Calu3 (cell line): ENCODE data around the gene TMC4. TPM values are rescaled to one million over a fixed set of nuclear protein-coding genes. Genes with fewer than 3 reads are reported as not detected.

Experiments used
- BruUV-seq: library from RNA; stranded (reverse); fragments of 400-500 nt; replicated peaks from 2 replicates; lab custom pipeline; 2021; lab: Mats Ljungman, UMichigan
- CTCF ChIA-PET: fragments of 300-600 bp; sonication (Branson Sonifier 250); formaldehyde crosslinking; loops from one replicate; lab custom pipeline; 2022; ENCODE audit warnings: antibody characterized with exemption; lab: Charles Lee
- DNase-seq: peaks from one replicate; pipeline ENCODE4 v3.0.0; 2022
- H3K27ac Mint-ChIP-seq: one replicate; pipeline ENCODE4 v1.8.0; 2022; ENCODE audit warnings: mixed read lengths; ENCODE audit not compliant: unreplicated experiment
- H3K27me3 Mint-ChIP-seq: one replicate; pipeline ENCODE4 v1.8.0; 2022; ENCODE audit warnings: mixed read lengths; ENCODE audit not compliant: unreplicated experiment
- H3K36me3 Mint-ChIP-seq: one replicate; pipeline ENCODE4 v1.8.0; 2022; ENCODE audit warnings: mild to moderate bottlenecking, moderate library complexity, mixed read lengths; ENCODE audit not compliant: insufficient read depth, unreplicated experiment
- H3K4me1 Mint-ChIP-seq: one replicate; pipeline ENCODE4 v1.8.0; 2022; ENCODE audit warnings: mild to moderate bottlenecking, low read depth, mixed read lengths; ENCODE audit not compliant: unreplicated experiment
- H3K4me3 Mint-ChIP-seq: one replicate; pipeline ENCODE4 v1.8.0; 2022; ENCODE audit warnings: mild to moderate bottlenecking, low read depth, moderate library complexity, mixed read lengths; ENCODE audit not compliant: unreplicated experiment
- H3K9me3 Mint-ChIP-seq: one replicate; pipeline ENCODE4 v1.8.0; 2022; ENCODE audit warnings: low read depth, mixed read lengths; ENCODE audit not compliant: unreplicated experiment
- CTCF ChIP-seq: fragments of 200-600 bp; IDR thresholded peaks from one replicate; pipeline ENCODE4 v1.8.0; 2022; ENCODE audit warnings: antibody characterized with exemption; ENCODE audit not compliant: unreplicated experiment
- intact Hi-C: fragments of 100-400 bp; cut with micrococcal nuclease; formaldehyde crosslinking; loops from one replicate; pipeline ENCODE4 v1.10.0; 2022; ENCODE audit not compliant: unreplicated experiment
- total RNA-seq: library from RNA; stranded (reverse); gene quantifications from 2 replicates; pipeline ENCODE4 v1.2.3, GENCODE V29; 2022

Gene TMC4
- total RNA-seq, 1 experiment from 2014 or later = 157 TPM

DNA sequence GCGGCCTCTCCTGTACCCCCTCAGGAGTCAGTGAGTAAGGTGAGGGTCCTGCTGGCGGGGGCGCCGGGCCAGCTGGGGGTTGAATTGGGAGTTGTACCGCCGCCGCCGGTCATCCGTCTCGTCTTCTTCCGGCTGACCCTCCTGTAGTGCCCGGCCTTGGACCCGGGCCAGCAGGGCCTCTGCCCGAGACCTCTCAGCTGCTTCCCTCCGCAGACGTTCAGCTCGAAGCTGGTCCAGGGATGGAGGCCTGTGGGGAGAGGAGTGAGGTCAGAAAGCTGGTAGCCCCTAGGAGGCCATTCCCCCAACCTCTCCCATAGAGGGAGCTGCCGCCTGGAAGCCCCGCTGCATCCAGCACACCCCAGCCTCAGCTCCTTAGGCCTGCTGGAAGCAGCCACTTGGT, 17.3 kb downstream of the TMC4 start:
- Mint-ChIP-seq H3K36me3 (peaks cover 98% of the 10 kb centered on the region), H3K27ac (no peak overlapping the region), H3K4me1 (peaks cover 23% of the 10 kb centered on the region), H3K9me3 (no peaks in the 10 kb centered on the region), H3K27me3 (no peaks in the 10 kb centered on the region), H3K4me3 (no peak overlapping the region)
- no peak for DNase-seq
- TF ChIP-seq CTCF = no peak
- no TSS peak for BruUV-seq
- CTCF ChIA-PET = no interaction called here
- intact Hi-C loops = no loop called here

DNA sequence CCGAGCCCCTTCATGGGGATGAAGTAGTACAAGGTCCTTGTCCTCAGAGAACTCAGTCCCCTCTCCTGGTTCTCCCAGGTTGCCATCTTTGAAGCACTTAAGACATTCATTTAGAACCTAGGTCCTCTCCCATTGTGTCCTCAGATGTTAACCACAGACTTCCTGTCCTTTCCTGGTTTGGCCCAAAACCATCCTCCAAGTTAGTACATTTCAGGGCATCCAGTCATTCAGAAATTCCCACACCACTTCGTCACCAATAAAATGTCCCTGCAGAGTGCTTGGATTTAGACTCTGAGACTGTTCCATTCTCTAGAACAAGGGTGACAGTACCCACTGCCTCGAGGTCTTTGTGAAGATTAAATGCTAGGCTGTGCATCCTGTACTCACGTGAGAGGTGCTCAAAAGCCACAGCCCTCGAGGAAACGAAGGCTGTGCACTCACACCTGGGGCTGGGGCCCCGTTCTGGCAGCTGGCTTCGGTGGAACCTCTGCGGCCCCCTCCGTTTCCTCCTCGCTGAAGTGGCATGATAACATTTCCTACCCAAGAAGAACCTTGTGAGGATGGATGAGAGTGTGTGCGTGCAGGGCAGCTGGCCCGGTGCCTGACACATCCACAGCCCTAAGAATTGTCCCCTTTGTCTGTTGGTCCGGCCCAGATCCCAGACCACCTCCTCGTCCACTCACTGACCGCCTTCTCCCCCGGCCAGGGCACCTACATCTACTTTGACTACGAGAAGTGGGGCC, 18.2 kb downstream of the TMC4 start:
- Mint-ChIP-seq H3K27ac (peak overlapping the region; percentile 33), H3K36me3 (peaks cover 98% of the 10 kb centered on the region), H3K9me3 (no peaks in the 10 kb centered on the region), H3K27me3 (no peaks in the 10 kb centered on the region), H3K4me1 (peaks cover 18% of the 10 kb centered on the region), H3K4me3 (no peak overlapping the region)
- no peak for DNase-seq
- CTCF ChIA-PET = no interaction called here
- intact Hi-C loops = no loop called here
- BruUV-seq = no TSS peak
- no peak for TF ChIP-seq CTCF

DNA sequence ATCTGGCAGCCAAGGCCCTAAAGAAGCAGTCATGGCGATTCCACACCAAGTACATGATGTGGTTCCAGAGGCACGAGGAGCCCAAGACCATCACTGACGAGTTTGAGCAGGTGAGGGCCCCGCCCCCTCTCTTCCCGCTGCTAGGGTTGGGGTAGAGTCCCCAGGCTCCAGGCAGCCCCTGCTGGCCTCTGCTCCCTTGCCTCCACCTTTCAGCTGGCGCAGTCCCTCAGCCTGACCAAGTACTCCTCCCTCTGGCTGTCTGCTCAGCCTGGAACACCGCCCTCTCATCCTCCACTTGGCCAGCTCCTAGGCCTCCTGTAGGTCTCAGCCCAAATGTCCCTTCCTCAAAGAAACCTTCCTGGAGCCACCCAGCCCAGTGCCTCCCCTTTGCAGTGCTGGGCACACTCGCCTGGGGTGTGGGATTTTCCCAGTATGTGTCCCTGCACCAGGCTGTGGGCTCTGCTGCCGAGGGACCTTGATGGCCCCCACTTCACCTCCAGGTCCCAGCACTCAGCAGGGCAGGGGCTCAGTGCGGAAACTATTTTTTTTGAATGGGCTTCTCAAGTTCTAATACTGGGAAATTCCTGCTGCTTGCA, 19.1 kb downstream of the TMC4 start:
- Mint-ChIP-seq H3K36me3 (peaks cover 98% of the 10 kb centered on the region), H3K27me3 (no peaks in the 10 kb centered on the region), H3K9me3 (no peaks in the 10 kb centered on the region), H3K4me1 (peaks cover 18% of the 10 kb centered on the region), H3K4me3 (no peak overlapping the region), H3K27ac (peak overlapping the region; percentile 33)
- intact Hi-C loops = no loop called here
- no peak for DNase-seq
- CTCF ChIA-PET = no interaction called here
- no TSS peak for BruUV-seq
- no peak for TF ChIP-seq CTCF

DNA sequence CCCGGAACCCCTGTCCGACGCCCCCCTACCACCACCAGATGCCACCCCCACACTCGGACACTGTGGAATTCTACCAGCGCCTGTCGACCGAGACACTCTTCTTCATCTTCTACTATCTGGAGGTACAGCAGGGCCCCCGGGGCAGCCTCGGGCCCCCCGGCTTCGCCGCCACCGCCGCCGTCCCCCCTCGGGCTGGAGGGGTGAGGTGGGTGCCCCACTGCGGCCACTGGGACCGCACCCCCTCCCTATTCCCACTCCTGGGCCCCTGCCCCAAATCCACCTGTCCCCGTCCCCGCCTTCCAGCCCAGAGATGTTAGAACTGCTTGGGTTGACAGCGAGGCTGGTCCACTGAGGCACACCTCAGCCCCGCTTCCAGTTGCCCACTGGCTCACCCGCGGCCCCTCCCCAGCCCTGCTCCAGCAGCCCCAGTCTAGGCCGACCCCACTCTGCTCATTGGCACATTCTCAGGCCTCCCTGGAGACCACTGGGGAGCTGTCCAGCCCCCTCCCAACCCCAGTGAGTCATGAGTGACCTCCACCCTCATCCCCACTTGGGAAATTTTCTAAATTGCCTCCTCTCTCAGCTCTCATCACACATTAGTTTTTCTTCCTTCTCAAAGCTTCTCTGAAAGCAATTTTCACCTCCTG, 20.0 kb downstream of the TMC4 start:
- H3K27me3 Mint-ChIP-seq = no peaks in the 10 kb centered on the region
- peaks cover 94% of the 10 kb centered on the region for H3K36me3 Mint-ChIP-seq
- CTCF ChIA-PET = interaction anchor here (0.5 kb wide), 1 partner anchor 375 kb away, joined by 3 read pairs; no protein-coding TSS in a partner anchor
- intact Hi-C loops = no loop called here
- TF ChIP-seq CTCF = no peak
- no peak for DNase-seq
- no peak overlapping the region for H3K4me3 Mint-ChIP-seq
- H3K27ac Mint-ChIP-seq = peak overlapping the region; percentile 33
- peaks cover 12% of the 10 kb centered on the region for H3K4me1 Mint-ChIP-seq
- no TSS peak for BruUV-seq
- H3K9me3 Mint-ChIP-seq = no peaks in the 10 kb centered on the region
